COLO829 (cell line): Measurements from ENCODE around the gene SH3RF3.

Source experiments
- DNase-seq: peaks from one replicate; pipeline ENCODE4 v3.0.0; 2012; ENCODE audit warnings: low spot score

Gene SH3RF3

GRCh38 chr2:109264595-109265328 lies 135.8 kb downstream of the SH3RF3 start:
- DNase-seq = no peak

DNA sequence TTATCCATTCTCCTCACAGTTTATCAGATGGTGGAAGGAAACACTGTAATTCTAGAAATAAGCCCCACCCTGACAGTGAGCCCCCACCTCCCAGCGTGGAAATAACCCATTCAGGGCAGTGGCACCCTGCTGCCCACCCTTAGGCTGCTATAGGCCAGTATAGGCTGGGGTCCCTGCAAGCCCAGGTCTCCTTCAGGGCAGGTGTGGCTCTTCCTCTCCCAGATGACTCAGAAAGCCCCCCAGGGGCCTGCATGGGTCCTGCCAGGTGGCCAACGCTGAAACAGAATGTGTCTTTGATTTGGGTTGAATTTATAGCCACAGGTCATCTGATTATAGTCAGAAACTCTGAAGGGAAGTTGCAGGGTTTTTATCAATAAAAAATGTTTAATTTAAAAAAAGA lies 136.4 kb downstream of the SH3RF3 start:
- DNase-seq = no peak

DNA sequence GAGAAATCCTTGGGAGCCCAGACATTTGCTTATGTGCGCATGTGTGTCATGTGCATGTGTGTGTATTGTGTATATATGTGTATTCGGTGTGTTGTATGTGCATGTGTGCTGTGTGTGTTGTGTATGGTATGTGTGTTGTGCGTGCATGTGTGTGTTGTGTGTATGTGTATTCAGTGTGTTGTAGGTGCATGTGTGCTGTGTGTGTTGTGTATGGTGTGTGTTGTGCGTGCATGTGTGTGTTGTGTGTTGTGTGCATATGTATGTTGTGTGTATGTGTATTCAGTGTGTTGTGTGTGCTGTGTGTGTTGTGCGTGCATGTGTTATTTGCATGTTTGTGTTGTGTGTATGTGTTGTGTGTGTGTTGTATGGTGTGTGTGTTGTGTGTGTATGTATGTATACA lies 136.9 kb downstream of the SH3RF3 start:
- DNase-seq = no peak

DNA sequence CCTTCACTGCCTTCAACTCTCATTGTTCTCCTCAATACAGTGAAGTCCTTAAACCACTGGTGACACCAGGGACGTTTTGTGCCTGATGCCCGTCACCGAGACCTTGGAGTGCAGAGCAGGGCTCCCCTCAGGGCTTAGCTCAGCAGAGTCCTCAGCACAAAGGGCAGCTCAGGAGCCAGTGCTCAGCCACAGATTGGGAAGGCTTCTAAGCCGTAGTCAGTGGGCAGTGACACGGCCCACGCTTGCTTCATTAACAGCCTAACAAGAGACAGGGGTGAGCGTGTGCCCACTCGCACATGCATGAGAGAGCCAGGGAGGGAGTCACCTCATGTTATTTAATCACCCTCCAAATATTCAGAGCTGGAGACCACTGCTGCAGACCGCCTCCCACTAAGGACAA lies 137.5 kb downstream of the SH3RF3 start:
- no peak for DNase-seq

GRCh38 chr2:109266998-109267854 lies 138.2 kb downstream of the SH3RF3 start:
- DNase-seq = no peak

- no peak for DNase-seq
Observed at GRCh38 chr2:109268916-109269315, 139.9 kb downstream of the SH3RF3 start.

DNA sequence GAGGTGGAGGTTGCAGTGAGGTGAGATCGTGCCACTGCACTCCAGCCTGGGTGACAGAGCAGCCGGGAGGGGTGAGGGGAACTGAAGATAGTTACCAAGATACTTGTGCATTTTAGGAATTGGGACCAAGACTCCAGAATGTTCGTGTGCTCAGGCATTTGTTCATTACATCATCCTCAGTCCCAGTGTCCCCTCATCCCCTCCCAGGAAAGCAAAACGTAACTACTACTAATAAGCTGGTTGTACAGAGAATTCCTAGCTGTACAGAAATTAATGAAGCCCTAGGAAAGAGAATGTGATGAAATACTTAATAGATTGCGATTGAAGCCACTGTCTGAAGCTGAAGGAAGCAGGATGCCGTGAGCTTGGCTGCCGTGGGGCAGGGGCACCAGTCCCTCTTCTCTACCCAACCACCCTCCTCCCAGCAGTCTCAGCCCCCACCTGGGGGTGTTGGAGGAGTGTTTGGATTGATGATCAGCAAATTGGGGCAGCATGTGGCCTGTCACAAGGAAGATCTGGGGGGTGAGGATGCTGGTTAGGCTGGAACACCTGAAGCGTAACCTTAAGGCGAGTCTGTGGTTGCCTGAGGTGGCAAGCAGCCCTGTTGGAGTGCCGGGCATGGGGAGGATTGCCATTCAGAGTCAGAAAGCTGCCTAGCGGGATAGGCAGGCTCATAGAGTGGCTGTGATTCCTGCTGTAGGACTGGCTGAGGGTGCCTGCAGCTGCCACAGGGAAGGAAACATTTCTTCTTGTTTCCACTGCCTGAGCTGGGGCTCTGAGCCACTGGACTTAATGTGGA lies 140.9 kb downstream of the SH3RF3 start:
- no peak for DNase-seq

DNA sequence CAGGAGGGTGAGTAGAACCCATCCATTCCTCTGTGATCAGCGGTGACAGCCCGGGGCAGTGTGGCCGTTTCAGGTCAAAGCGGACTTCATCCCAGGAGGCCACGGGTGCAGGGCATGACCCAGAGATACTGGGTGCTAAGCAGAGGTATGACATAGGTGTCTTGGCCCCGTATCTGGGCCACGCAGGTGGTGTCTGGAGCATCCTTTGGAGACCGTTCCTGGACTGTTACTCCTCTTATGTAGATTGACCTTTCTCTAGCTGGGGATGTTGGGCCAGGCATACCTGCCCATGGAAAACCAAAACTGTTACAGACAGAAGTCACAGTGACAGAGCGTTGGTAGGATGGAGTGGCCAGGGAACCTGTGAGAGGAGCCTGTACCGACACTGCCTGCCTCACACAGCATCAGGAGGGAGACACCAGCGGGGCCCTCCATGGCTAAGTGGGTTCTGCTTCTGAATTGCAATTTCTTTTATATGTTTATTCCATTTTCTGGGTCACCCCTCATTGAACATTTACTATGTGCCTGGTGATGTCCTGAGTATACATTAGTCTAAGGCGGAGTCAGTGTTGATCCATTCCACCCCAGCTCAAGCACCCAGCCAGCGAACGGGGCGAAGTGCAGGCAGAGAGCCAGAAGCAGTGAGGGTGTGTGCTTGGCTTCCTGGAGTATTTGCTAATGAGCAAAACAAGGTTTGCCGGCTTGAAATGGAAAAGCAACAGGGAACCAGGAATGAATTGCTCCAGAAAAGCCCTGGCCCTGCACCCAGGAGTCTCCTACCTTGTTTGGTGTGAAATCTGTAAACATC lies 141.7 kb downstream of the SH3RF3 start:
- DNase-seq = no peak

GRCh38 chr2:109271920-109272319 lies 142.9 kb downstream of the SH3RF3 start:
- no peak for DNase-seq

DNA sequence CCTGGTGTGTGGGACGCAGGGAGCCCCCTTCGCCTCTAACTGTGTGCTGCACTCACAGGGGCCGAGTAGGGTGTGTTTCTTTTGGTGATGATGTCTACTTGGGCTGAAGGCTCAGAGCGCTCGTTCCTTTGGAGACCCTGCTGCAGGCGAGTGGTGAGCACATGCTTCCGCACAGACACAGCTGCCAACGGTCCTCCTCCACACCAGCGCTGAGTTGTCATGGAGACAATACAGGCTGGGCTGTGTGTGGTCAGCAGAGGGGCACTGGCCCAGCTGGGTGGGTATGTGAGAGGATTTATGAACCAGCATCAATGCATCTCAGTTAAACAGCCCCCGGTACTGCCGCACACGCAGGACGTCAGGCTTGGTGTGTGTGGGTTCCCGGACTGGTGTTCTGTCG lies 143.5 kb downstream of the SH3RF3 start:
- DNase-seq = no peak

DNA sequence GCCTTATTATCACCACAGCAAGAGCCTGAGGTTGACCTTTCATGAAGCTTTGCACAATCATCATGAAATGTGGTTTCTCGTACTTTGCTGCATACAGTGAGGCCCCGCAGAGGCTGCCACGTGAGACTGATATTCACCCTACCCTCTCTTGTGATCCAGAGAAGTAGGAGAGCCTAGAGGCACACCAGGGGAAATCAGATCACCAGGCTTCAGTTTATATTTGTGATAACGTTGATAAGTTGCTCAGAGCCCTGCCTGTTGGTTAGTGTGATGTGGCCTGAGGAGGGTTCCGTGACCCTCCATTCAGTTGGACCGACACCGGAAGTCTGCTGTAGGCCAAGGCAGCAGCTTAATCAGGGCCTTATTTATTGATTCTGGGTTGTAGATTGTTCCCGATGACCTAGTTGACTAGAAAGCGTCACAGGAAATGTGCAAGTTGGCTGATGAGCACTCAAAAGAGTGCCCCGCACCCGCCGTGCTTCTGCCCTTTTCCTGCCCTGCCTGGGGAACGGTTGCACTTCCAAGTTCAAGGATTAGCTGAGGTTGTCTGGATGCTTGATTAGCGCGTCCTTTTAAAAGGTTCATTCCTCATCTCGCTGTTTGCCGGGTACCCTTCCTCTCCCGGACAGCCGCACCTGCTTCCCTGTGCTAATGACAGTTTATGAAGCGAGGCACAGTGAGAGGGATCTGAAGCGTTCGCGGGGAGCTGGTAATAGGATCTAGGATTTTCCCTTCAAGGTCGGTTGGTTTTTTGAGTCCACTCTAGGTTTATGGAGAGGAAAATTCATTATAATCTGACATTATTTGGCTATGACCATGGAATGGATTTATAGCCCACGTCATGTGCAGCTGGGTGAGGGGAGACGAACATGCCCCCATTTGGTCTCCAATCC lies 146.4 kb downstream of the SH3RF3 start:
- DNase-seq = no peak

DNA sequence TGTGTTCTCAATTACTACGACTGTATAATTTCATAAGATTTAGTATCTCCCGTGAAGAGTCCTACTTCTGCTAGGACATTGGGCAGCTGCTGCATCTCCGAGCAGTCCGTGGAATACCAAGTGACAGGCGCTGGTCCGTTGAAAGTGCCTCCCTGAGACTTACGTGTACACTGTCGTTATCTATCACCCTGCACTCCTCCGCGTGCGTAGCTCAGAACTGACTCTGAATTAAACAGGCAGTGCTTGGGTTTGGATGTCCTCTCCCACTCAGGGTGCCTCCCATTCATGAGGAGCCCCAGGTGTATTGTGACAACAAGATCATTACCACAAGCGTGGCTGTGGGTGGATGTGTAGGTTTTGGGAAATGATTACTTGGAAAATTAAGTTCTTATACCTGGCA lies 148.4 kb downstream of the SH3RF3 start:
- DNase-seq = no peak

GRCh38 chr2:109279243-109279860 lies 150.3 kb downstream of the SH3RF3 start:
- DNase-seq = no peak

- DNase-seq = no peak
Observed at GRCh38 chr2:109280804-109281203, 151.8 kb downstream of the SH3RF3 start.

- DNase-seq = no peak
Observed at GRCh38 chr2:109282360-109282759, 153.4 kb downstream of the SH3RF3 start.

DNA sequence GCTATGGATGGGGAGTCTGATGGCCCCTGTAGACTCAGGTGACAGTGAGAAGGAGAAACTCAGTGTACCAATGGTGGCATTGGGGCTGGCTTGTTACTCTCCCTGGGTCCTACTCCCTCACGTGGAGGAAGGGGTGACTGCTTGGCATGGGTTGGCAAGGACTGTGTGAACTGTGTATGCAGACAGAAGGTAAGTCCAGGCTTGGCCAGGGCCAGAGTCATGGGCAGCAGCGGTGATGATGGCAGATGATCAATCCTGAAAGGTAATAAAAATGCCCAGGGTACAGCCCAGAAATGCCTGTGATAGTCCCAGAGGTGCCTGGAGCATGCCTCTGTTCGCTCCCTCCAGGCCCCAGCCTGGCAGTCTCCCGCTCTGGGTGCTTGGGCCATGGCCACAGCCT lies 153.9 kb downstream of the SH3RF3 start:
- DNase-seq = no peak

- DNase-seq = no peak
Observed at GRCh38 chr2:109284826-109285225, 155.8 kb downstream of the SH3RF3 start.

DNA sequence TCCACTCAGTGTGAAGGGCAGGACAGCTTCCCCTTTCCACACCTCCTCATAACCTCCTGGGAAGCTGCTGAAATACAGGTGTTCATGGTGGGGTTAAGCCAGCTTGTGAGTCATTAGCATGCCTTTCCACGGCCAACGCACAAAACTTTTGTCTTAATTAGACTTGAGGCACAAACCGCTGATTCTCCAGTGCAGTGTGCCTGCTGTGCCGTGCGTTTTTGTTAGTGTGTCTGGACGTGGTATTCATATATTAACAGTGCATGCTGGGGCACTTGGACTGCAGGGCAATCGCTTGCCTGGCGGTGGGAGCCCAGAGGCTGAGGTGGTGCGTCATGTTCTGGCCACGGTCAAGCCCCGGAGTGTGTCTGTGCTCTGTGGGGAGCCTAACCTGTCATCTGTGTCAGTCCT lies 156.2 kb downstream of the SH3RF3 start:
- no peak for DNase-seq

DNA sequence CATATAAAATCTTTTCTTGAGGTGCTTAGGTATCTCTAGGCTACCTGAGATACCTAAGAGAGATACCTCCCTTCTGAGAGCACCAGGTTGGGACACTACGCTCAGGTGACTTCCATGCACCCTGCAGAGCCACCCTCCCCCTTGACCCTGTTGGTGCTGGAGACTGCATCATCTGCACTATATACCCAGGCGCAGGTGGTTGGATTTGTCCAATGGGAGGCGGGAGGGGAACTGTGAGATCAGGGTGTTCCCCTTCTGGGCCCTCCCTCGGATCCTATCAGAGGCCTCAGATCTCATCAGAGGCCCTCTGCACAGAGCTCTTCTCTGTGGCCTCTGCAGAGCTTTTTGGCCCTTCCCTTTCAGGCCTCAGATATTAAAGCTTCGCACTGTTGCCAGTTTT lies 158.4 kb downstream of the SH3RF3 start:
- no peak for DNase-seq

DNA sequence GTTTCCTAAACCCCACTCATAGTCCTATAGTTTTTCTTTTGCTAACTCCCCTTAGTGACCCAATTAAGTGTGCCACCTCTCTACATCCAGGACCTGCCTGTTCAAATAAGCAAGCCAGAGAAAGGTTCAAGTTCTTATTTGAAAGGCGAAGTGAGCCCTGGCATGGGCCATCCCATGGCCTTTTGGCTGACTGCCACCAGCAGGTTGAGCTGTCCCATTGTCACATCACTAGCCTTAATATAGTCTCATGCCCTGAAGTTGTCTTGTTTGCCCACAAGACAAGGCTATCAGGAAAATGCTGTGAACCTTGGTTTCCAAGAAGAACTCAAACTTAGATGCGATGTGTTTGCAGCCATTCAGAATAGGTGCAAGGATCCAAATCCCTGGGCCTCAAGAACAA lies 158.8 kb downstream of the SH3RF3 start:
- no peak for DNase-seq
